HCT116 (cell line): ENCODE measurements around the gene RCBTB2. TPM values are rescaled to one million over a fixed set of nuclear protein-coding genes. Genes with fewer than 3 reads are reported as not detected.

Experiments
- ATAC-seq: fragments of 200-7000 bp; cut with Tn5 transposase; 2 replicates; pipeline ENCODE4 v1.9.1; 2020; ENCODE audit warnings: mild to moderate bottlenecking, moderate library complexity
- BruUV-seq: library from RNA; stranded (reverse); fragments of 400-500 nt; replicated peaks from 2 replicates; lab custom pipeline; 2021; lab: Mats Ljungman, UMichigan
- CTCF ChIA-PET: fragments of 300-600 bp; sonication (Branson Sonifier 250); formaldehyde crosslinking; loops from one replicate; lab custom pipeline; 2021; ENCODE audit warnings: antibody characterized with exemption; lab: Charles Lee
- POLR2A ChIA-PET: fragments of 300-600, 350-600 bp; sonication (Branson Sonifier 250); formaldehyde crosslinking; loops from one replicate; lab custom pipeline; 2021; ENCODE audit warnings: antibody characterized with exemption; lab: Charles Lee
- RAD21 ChIA-PET, 2 experiments: fragments of 300-600 bp; sonication (Branson Sonifier 250); formaldehyde crosslinking; loops; one replicate each; lab custom pipeline; 2023; ENCODE audit warnings: low total read pairs in 2 of 2; ENCODE audit not compliant: uncharacterized antibody in 2 of 2, unreplicated experiment in 2 of 2, low non-redundant PET in 1 of 2; lab: Charles Lee
- DNase-seq: peaks from one replicate; pipeline ENCODE4 v3.0.0-alpha.2; 2010; ENCODE audit warnings: low read depth, low spot score
- H2AFZ ChIP-seq: fragments of 200-600 bp; shearing (Covaris generic), sonication (generic); 2 replicates; pipeline ENCODE4 v1.6.1; 2017; ENCODE audit warnings: low read depth, mixed run types, mixed read lengths, antibody characterized with exemption, low read length; ENCODE audit not compliant: poor library complexity, severe bottlenecking
- H3K27ac ChIP-seq: 2 replicates; pipeline ENCODE4 v1.5.1; 2012; ENCODE audit warnings: low read depth, low read length
- H3K27me3 ChIP-seq: fragments of 200-600 bp; sonication (generic); 2 replicates; pipeline ENCODE4 v1.6.1; 2016; ENCODE audit warnings: mixed run types, low read length, mixed read lengths; ENCODE audit not compliant: insufficient read depth
- H3K36me3 ChIP-seq, 2 experiments: fragments of 200-500 bp in 1 of 2; fragments of 200-600 bp in 1 of 2; sonication (Bioruptor generic) in 1 of 2; sonication (generic) in 1 of 2; 2 replicates each; pipeline versions ENCODE4 v1.5.1 to v1.6.1; 2014 to 2016; ENCODE audit warnings: low read length in 2 of 2, inconsistent platforms in 1 of 2, mixed read lengths in 1 of 2, mixed run types in 1 of 2; ENCODE audit not compliant: insufficient read depth in 2 of 2, control insufficient read depth in 1 of 2
- H3K4me1 ChIP-seq, 2 experiments: fragments of 200-600 bp in 1 of 2; sonication (generic) in 1 of 2; 2 replicates each; pipeline versions ENCODE4 v1.5.1 to v1.6.1; 2012 to 2017; ENCODE audit warnings: low read length in 2 of 2, inconsistent platforms in 1 of 2, mild to moderate bottlenecking in 1 of 2, mixed read lengths in 1 of 2, mixed run types in 1 of 2, moderate library complexity in 1 of 2; ENCODE audit not compliant: insufficient read depth in 2 of 2, control insufficient read depth in 1 of 2
- H3K4me2 ChIP-seq: fragments of 200-600 bp; sonication (generic); 2 replicates; pipeline ENCODE4 v1.6.1; 2017; ENCODE audit warnings: mixed run types, low read length, mixed read lengths
- H3K4me3 ChIP-seq, 2 experiments: fragments of 200-600 bp in 1 of 2; sonication (generic) in 1 of 2; replicated peaks in 1 of 2; 2 replicates each; pipeline ENCODE4 v1.5.1; 2011 to 2016; ENCODE audit warnings: low read length in 2 of 2, control low read depth in 1 of 2, low read depth in 1 of 2, mild to moderate bottlenecking in 1 of 2, mixed read lengths in 1 of 2, mixed run types in 1 of 2
- H3K79me2 ChIP-seq: fragments of 200-600 bp; sonication (generic); 2 replicates; pipeline ENCODE4 v1.6.1; 2017; ENCODE audit warnings: mild to moderate bottlenecking, mixed run types, low read length, moderate library complexity, mixed read lengths; ENCODE audit not compliant: insufficient read depth
- H3K9ac ChIP-seq: fragments of 200-600 bp; sonication (generic); 2 replicates; pipeline ENCODE4 v1.6.1; 2016; ENCODE audit warnings: low read length, mixed read lengths
- H3K9me2 ChIP-seq: fragments of 200-600 bp; sonication (generic), shearing (Covaris generic); 2 replicates; pipeline ENCODE4 v1.6.1; 2017; ENCODE audit warnings: mixed run types, mild to moderate bottlenecking, moderate library complexity; ENCODE audit not compliant: insufficient read depth
- H3K9me3 ChIP-seq, 2 experiments: fragments of 200-500 bp in 1 of 2; fragments of 200-600 bp in 1 of 2; sonication (Bioruptor generic) in 1 of 2; sonication (generic) in 1 of 2; 2 replicates each; pipeline ENCODE4 v1.6.1; 2014 to 2017; ENCODE audit warnings: low read length in 2 of 2, mixed read lengths in 2 of 2, inconsistent platforms in 1 of 2, low read depth in 1 of 2, mild to moderate bottlenecking in 1 of 2, mixed run types in 1 of 2, moderate library complexity in 1 of 2; ENCODE audit not compliant: control insufficient read depth in 1 of 2, insufficient read depth in 1 of 2
- H4K20me1 ChIP-seq: fragments of 200-600 bp; sonication (generic), shearing (Covaris generic); 2 replicates; pipeline ENCODE4 v1.6.1; 2017; ENCODE audit warnings: mixed run types, mild to moderate bottlenecking, moderate library complexity; ENCODE audit not compliant: insufficient read depth
- CBX3 ChIP-seq: IDR thresholded peaks from 2 replicates; pipeline ENCODE4 v1.6.1; 2012; ENCODE audit warnings: low read depth
- CTCF ChIP-seq, 3 experiments: fragments of 200-600 bp in 1 of 3; sonication (generic) in 1 of 3; IDR thresholded peaks in 2 of 3; conservative IDR thresholded peaks in 1 of 3; 2 replicates each; pipeline ENCODE4 v1.5.1; 2012 to 2017; ENCODE audit warnings: low read depth in 2 of 3, low read length in 2 of 3, antibody characterized with exemption in 1 of 3, borderline replicate concordance in 1 of 3, control low read depth in 1 of 3, mild to moderate bottlenecking in 1 of 3, mixed read lengths in 1 of 3, mixed run types in 1 of 3, moderate library complexity in 1 of 3; ENCODE audit not compliant: insufficient read depth in 1 of 3
- EGR1 ChIP-seq: IDR thresholded peaks from 2 replicates; pipeline ENCODE4 v1.6.1; 2012; ENCODE audit warnings: low read depth
- ELF1 ChIP-seq: IDR thresholded peaks from 2 replicates; pipeline ENCODE4 v1.6.1; 2012; ENCODE audit warnings: low read depth, borderline replicate concordance
- EZH2phosphoT487 ChIP-seq: fragments of 200-600 bp; IDR thresholded peaks from 2 replicates; pipeline ENCODE4 v1.6.1; 2018; ENCODE audit warnings: antibody characterized with exemption, borderline replicate concordance
- FOSL1 ChIP-seq: IDR thresholded peaks from 2 replicates; pipeline ENCODE4 v1.6.1; 2012; ENCODE audit warnings: low read depth
- JUND ChIP-seq: IDR thresholded peaks from 2 replicates; pipeline ENCODE4 v1.6.1; 2012
- MAX ChIP-seq: IDR thresholded peaks from 2 replicates; pipeline ENCODE4 v1.6.1; 2012
- POLR2A ChIP-seq: IDR thresholded peaks from 2 replicates; pipeline ENCODE4 v1.7.0; 2011; ENCODE audit warnings: borderline replicate concordance; ENCODE audit not compliant: insufficient read depth, insufficient read length; ENCODE audit errors: extremely low read depth
- POLR2AphosphoS5 ChIP-seq: IDR thresholded peaks from 2 replicates; pipeline ENCODE4 v1.6.1; 2011; ENCODE audit warnings: mild to moderate bottlenecking, low read depth, low read length, moderate library complexity
- RAD21 ChIP-seq: IDR thresholded peaks from 2 replicates; pipeline ENCODE4 v1.6.1; 2012; ENCODE audit warnings: low read depth, mild to moderate bottlenecking
- REST ChIP-seq: IDR thresholded peaks from 2 replicates; pipeline ENCODE4 v1.6.1; 2012; ENCODE audit warnings: low read depth
- SIN3A ChIP-seq: IDR thresholded peaks from 2 replicates; pipeline ENCODE4 v1.6.1; 2012; ENCODE audit warnings: low read depth
- SP1 ChIP-seq: IDR thresholded peaks from 2 replicates; pipeline ENCODE4 v1.6.1; 2012; ENCODE audit warnings: low read depth
- SRF ChIP-seq: IDR thresholded peaks from 2 replicates; pipeline ENCODE4 v1.6.1; 2012; ENCODE audit warnings: low read depth
- TCF7L2 ChIP-seq: IDR thresholded peaks from 2 replicates; pipeline ENCODE4 v1.7.0; 2011; ENCODE audit warnings: borderline replicate concordance, inconsistent platforms; ENCODE audit not compliant: insufficient read depth, insufficient read length; ENCODE audit errors: extremely low read depth
- YY1 ChIP-seq: IDR thresholded peaks from 2 replicates; pipeline ENCODE4 v1.6.1; 2011; ENCODE audit warnings: low read length, low read depth, moderate library complexity, mild to moderate bottlenecking; ENCODE audit not compliant: insufficient replicate concordance; ENCODE audit errors: extremely low read depth
- ZBTB33 ChIP-seq: IDR thresholded peaks from 2 replicates; pipeline ENCODE4 v1.6.1; 2011; ENCODE audit warnings: mild to moderate bottlenecking, low read length, moderate library complexity; ENCODE audit not compliant: insufficient replicate concordance; ENCODE audit errors: extremely low read depth
- intact Hi-C: fragments of 100-400 bp; cut with micrococcal nuclease; formaldehyde crosslinking; loops from 2 replicates; pipeline ENCODE4 v1.10.0; 2022
- total RNA-seq: library from RNA; stranded (reverse); gene quantifications from one replicate; pipeline ENCODE4 v1.2.1, GENCODE V29; 2021; ENCODE audit not compliant: unreplicated experiment

RCBTB2 gene
- total RNA-seq, 1 experiment from 2014 or later, result 1.3 TPM

- intact Hi-C loops, result no loop called here
- POLR2A ChIA-PET, result no interaction called here
- Histone ChIP-seq H3K9me2 (no peaks in the 10 kb centered on the region), H3K4me3 (no peak overlapping the region), H3K4me2 (no peak overlapping the region), H2AFZ (no peak overlapping the region), H3K9me3 (no peaks in the 10 kb centered on the region), H3K4me1 (peaks cover 0 to 5% of the 10 kb centered on the region in 2 experiments; a peak in 2 of 4 replicates)
- CTCF ChIA-PET, result no interaction called here
- RAD21 ChIA-PET, result no interaction called here
- no peak for DNase-seq
- TF ChIP-seq FOSL1 (no peak), CBX3 (no peak), JUND (no peak), SP1 (no peak), EZH2phosphoT487 (no peak), CTCF (IDR thresholded peaks at IDR 0.05 in 2 of 3, conservative IDR thresholded peaks at IDR 0.05 in 1 of 3; ENCODE audit: borderline replicate concordance in 1 of 3, insufficient read depth in 1 of 3, low read depth in 2 of 3, low read length in 2 of 3) (no peak), POLR2AphosphoS5 (no peak), EGR1 (no peak), ZBTB33 (no peak), YY1 (no peak), TCF7L2 (no peak), RAD21 (no peak), REST (no peak), POLR2A (no peak), MAX (no peak), ELF1 (no peak), SIN3A (no peak), SRF (no peak)
- TF ChIP-seq, all 23 proteins: peak for 0
- Histone ChIP-seq H3K27me3 (no peaks in the 10 kb centered on the region), H4K20me1 (no peaks in the 10 kb centered on the region), H3K79me2 (no peaks in the 10 kb centered on the region; the same call in 1 of the 2 replicates), H3K9ac (no peak overlapping the region), H3K27ac (no peak overlapping the region), H3K36me3 (no peaks in the 10 kb centered on the region)
- no peak for ATAC-seq
- no TSS peak for BruUV-seq
Observed at GRCh38 chr13:48449656-48450055, 83.2 kb downstream of the RCBTB2 start.
